CD14-positive monocyte (primary cell): ENCODE results near the gene LRRC4C. TPM values are rescaled to one million over a fixed set of nuclear protein-coding genes. Genes with fewer than 3 reads are reported as not detected.
A peak's percentile ranks its signal among the peaks of the same experiment; 100 is the strongest.

Experiments
- DNase-seq, 3 donors: peaks; one replicate each; pipeline ENCODE4 v3.0.0-alpha.2; 2011 to 2022
- H2AFZ ChIP-seq: 2 replicates; pipeline ENCODE4 v1.6.0; 2012; ENCODE audit warnings: mild to moderate bottlenecking, low read depth, low read length, inconsistent platforms; ENCODE audit not compliant: insufficient read depth, poor library complexity, severe bottlenecking
- H3K27ac ChIP-seq, 2 donors: 1 replicate in 1 of 2; 2 replicates in 1 of 2; pipeline ENCODE4 v1.5.1; 2012 to 2013; ENCODE audit warnings: low read length in 2 of 2, control low read depth in 1 of 2, inconsistent platforms in 1 of 2, low read depth in 1 of 2, mild to moderate bottlenecking in 1 of 2
- H3K27me3 ChIP-seq, 2 donors: one replicate each; pipeline versions ENCODE4 v1.6.0 to v1.6.1; 2011 to 2013; ENCODE audit warnings: low read length in 2 of 2; ENCODE audit not compliant: control insufficient read depth in 2 of 2, insufficient read depth in 2 of 2
- H3K36me3 ChIP-seq, 2 donors: replicated peaks in 1 of 2; 1 replicate in 1 of 2; 2 replicates in 1 of 2; pipeline versions ENCODE4 v1.5.1 to v1.6.1; 2012 to 2013; ENCODE audit warnings: low read length in 2 of 2, control low read depth in 1 of 2, inconsistent platforms in 1 of 2, mild to moderate bottlenecking in 1 of 2; ENCODE audit not compliant: insufficient read depth in 2 of 2, control insufficient read depth in 1 of 2
- H3K4me1 ChIP-seq, 2 donors: 1 replicate in 1 of 2; 2 replicates in 1 of 2; pipeline versions ENCODE4 v1.5.1 to v1.6.1; 2012 to 2013; ENCODE audit warnings: low read length in 2 of 2, control low read depth in 1 of 2, inconsistent platforms in 1 of 2, mild to moderate bottlenecking in 1 of 2, moderate library complexity in 1 of 2; ENCODE audit not compliant: insufficient read depth in 2 of 2, control insufficient read depth in 1 of 2
- H3K4me2 ChIP-seq: replicated peaks from 2 replicates; pipeline ENCODE3; 2012; ENCODE audit warnings: low read length, moderate library complexity, mild to moderate bottlenecking; ENCODE audit not compliant: poor library complexity, severe bottlenecking; ENCODE audit errors: extremely low read depth
- H3K4me3 ChIP-seq, 3 experiments: fragments of 200-600 bp in 1 of 3; sonication (generic) in 1 of 3; replicated peaks in 1 of 3; 1 replicate in 2 of 3; 2 replicates in 1 of 3; pipeline ENCODE4 v1.5.1; 2011 to 2013; ENCODE audit warnings: low read length in 3 of 3, mild to moderate bottlenecking in 3 of 3, control low read depth in 2 of 3, low read depth in 2 of 3, inconsistent platforms in 1 of 3, moderate library complexity in 1 of 3
- H3K79me2 ChIP-seq: 2 replicates; pipeline ENCODE4 v1.6.0; 2012; ENCODE audit warnings: mild to moderate bottlenecking, control low read depth, inconsistent platforms, low read length, moderate library complexity; ENCODE audit not compliant: insufficient read depth
- H3K9ac ChIP-seq: 2 replicates; pipeline ENCODE4 v1.6.0; 2017; ENCODE audit warnings: low read length, mild to moderate bottlenecking; ENCODE audit not compliant: insufficient read depth, poor library complexity, severe bottlenecking
- H3K9me3 ChIP-seq, 2 donors: replicated peaks in 1 of 2; 1 replicate in 1 of 2; 2 replicates in 1 of 2; pipeline versions ENCODE4 v1.5.1 to v1.6.1; 2012 to 2013; ENCODE audit warnings: low read length in 2 of 2, control low read depth in 1 of 2; ENCODE audit not compliant: control insufficient read depth in 1 of 2, insufficient read depth in 1 of 2
- H4K20me1 ChIP-seq: 2 replicates; pipeline ENCODE4 v1.6.0; 2012; ENCODE audit warnings: mild to moderate bottlenecking, low read length, control low read depth, moderate library complexity; ENCODE audit not compliant: insufficient read depth
- H3K27ac Mint-ChIP-seq, 7 donors: one replicate each; pipeline ENCODE4 v1.8.0; 2020; ENCODE audit warnings: mild to moderate bottlenecking in 7 of 7, mixed read lengths in 7 of 7, moderate library complexity in 6 of 7, inconsistent platforms in 2 of 7
- H3K27me3 Mint-ChIP-seq, 3 donors: one replicate each; pipeline ENCODE4 v1.8.0; 2021 to 2022; ENCODE audit warnings: low read depth in 3 of 3, mild to moderate bottlenecking in 3 of 3, mixed read lengths in 3 of 3, moderate library complexity in 3 of 3, inconsistent platforms in 1 of 3
- H3K36me3 Mint-ChIP-seq, 2 donors: one replicate each; pipeline ENCODE4 v1.8.0; 2020; ENCODE audit warnings: mixed read lengths in 2 of 2, inconsistent platforms in 1 of 2, mild to moderate bottlenecking in 1 of 2
- H3K4me1 Mint-ChIP-seq: one replicate; pipeline ENCODE4 v1.8.0; 2020; ENCODE audit warnings: mild to moderate bottlenecking, mixed read lengths
- H3K4me3 Mint-ChIP-seq, 2 donors: one replicate each; pipeline ENCODE4 v1.8.0; 2020; ENCODE audit warnings: mild to moderate bottlenecking in 2 of 2, mixed read lengths in 2 of 2, moderate library complexity in 1 of 2
- H3K9me3 Mint-ChIP-seq, 7 donors: one replicate each; pipeline ENCODE4 v1.8.0; 2020 to 2022; ENCODE audit warnings: mixed read lengths in 7 of 7, mild to moderate bottlenecking in 6 of 7, moderate library complexity in 6 of 7, inconsistent platforms in 2 of 7
- WGBS: methylation state at CpG from one replicate; pipeline ENCODE4 v1.1.5; 2013; ENCODE audit warnings: missing lambda C conversion rate; ENCODE audit not compliant: insufficient coverage; 5-methylcytosine and 5-hydroxymethylcytosine counted together
- intact Hi-C, 2 donors: fragments of 100-400 bp; cut with micrococcal nuclease; formaldehyde crosslinking; loops; one replicate each; pipeline versions ENCODE4 v1.15.0 to v1.15.1; 2023
- polyA plus RNA-seq, 3 donors: library from polyadenylated mRNA; depleted of rRNA in 1 of 3; unstranded in 2 of 3; stranded (reverse) in 1 of 3; fragments of 300-500 nt in 2 of 3; fragments of >200 nt in 1 of 3; fragmentation: Illumina TruSeq in 2 of 3; gene quantifications; 1 replicate in 2 of 3; 2 replicates in 1 of 3; pipeline ENCODE4 v1.2.3, GENCODE V29; 2012 to 2021
- TF ChIP-seq, protein P1 (sequence below): fragments of 200-600 bp; IDR thresholded peaks from one replicate; pipeline ENCODE4 v1.8.0; 2022; ENCODE audit warnings: antibody characterized with exemption, mild to moderate bottlenecking

The LRRC4C gene
- polyA plus RNA-seq, 3 donors: not detected

DNA sequence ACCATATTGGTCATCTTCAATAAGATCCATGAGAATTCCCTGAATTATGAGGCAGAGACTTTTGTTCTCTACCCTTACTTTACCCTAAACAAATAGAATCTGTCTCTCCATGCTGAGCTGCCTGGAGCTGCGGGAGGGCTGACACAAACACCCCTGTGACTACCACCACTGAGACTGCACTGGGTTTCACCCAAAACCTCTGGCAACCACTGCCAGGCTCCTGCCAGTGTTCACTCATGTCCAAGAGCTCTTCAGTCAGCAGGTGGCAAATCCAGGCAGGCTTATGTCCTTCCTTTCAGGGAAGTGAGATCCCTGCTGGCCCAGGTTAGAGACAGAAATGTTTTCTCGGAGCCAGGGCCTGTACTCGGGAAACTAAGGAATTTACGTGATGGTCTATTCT lies 1105.3 kb downstream of the LRRC4C start:
- H3K79me2 ChIP-seq: no peaks in the 10 kb centered on the region
- no peaks in the 10 kb centered on the region for H3K36me3 Mint-ChIP-seq
- H3K36me3 ChIP-seq: no peaks in the 10 kb centered on the region

DNA sequence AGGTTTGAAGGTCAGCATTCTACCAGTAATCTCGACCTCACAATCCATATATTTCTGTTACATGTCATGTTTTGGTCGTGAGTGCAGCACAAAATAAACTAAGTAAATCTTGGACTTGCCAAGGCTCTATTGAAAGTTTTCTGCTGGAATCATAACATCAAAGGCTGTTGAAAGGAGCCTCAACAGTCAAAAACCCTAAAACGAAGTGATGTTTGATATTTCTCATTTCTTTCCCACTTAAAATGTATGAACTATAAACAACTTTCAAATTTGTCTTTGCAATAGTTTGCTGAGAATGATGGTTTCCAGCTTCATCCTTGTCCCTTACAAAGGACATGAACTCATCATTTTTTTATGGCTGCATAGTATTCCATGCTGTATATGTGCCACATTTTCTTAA lies 1118.5 kb downstream of the LRRC4C start:
- H3K27me3 ChIP-seq: no peaks in the 10 kb centered on the region
- TF ChIP-seq, protein P1, sequence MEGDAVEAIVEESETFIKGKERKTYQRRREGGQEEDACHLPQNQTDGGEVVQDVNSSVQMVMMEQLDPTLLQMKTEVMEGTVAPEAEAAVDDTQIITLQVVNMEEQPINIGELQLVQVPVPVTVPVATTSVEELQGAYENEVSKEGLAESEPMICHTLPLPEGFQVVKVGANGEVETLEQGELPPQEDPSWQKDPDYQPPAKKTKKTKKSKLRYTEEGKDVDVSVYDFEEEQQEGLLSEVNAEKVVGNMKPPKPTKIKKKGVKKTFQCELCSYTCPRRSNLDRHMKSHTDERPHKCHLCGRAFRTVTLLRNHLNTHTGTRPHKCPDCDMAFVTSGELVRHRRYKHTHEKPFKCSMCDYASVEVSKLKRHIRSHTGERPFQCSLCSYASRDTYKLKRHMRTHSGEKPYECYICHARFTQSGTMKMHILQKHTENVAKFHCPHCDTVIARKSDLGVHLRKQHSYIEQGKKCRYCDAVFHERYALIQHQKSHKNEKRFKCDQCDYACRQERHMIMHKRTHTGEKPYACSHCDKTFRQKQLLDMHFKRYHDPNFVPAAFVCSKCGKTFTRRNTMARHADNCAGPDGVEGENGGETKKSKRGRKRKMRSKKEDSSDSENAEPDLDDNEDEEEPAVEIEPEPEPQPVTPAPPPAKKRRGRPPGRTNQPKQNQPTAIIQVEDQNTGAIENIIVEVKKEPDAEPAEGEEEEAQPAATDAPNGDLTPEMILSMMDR: no peak
- peaks cover 0 to 10% of the 10 kb centered on the region in 2 donors for H3K9me3 ChIP-seq
- H3K27ac Mint-ChIP-seq: no peak overlapping the region
- peaks cover 0 to 2% (median 0%) of the 10 kb centered on the region in 3 donors for H3K27me3 Mint-ChIP-seq
- H3K4me1 Mint-ChIP-seq: no peaks in the 10 kb centered on the region
- DNase-seq: no peak
- no peak overlapping the region for H3K4me2 ChIP-seq
- H3K4me1 ChIP-seq: no peaks in the 10 kb centered on the region
- no peaks in the 10 kb centered on the region for H3K36me3 Mint-ChIP-seq
- intact Hi-C loops: no loop called here
- no peaks in the 10 kb centered on the region for H4K20me1 ChIP-seq
- peaks cover 0 to 12% (median 6%) of the 10 kb centered on the region in 7 donors for H3K9me3 Mint-ChIP-seq
- H3K4me3 ChIP-seq: no peak overlapping the region
- 75% methylated on average over 1 of the region's 3 CpGs for WGBS
- H3K79me2 ChIP-seq: no peaks in the 10 kb centered on the region
- H2AFZ ChIP-seq: no peak overlapping the region
- H3K9ac ChIP-seq: no peak overlapping the region
- no peaks in the 10 kb centered on the region for H3K36me3 ChIP-seq
- H3K27ac ChIP-seq: no peak overlapping the region
- H3K4me3 Mint-ChIP-seq: no peak overlapping the region

More for the DNA sequence above, 1105.3 kb downstream of the LRRC4C start:
- H4K20me1 ChIP-seq: no peaks in the 10 kb centered on the region
- H3K4me2 ChIP-seq: no peak overlapping the region
- no peak overlapping the region for H2AFZ ChIP-seq
- intact Hi-C loops: no loop called here
- no peak overlapping the region for H3K9ac ChIP-seq
- no peak overlapping the region for H3K27ac ChIP-seq
- no peak for DNase-seq
- WGBS: 92% methylated on average over 4 of the region's 4 CpGs
- no peak overlapping the region for H3K4me3 ChIP-seq
- H3K4me1 Mint-ChIP-seq: no peaks in the 10 kb centered on the region
- no peaks in the 10 kb centered on the region for H3K27me3 Mint-ChIP-seq
- H3K9me3 Mint-ChIP-seq: peaks cover 6 to 30% (median 9%) of the 10 kb centered on the region in 7 donors
- no peak overlapping the region for H3K4me3 Mint-ChIP-seq
- peaks cover 12 to 20% of the 10 kb centered on the region in 2 donors for H3K9me3 ChIP-seq
- H3K27ac Mint-ChIP-seq: peak overlapping the region in 1 of 7 donors; percentile 15
- TF ChIP-seq, protein P1: no peak
- no peaks in the 10 kb centered on the region for H3K27me3 ChIP-seq
- no peaks in the 10 kb centered on the region for H3K4me1 ChIP-seq
